Neural cell (in vitro differentiated cells): ENCODE results near the gene VPS37B.

ENCODE experiments used
- POLR2AphosphoS5 ChIP-seq: IDR thresholded peaks from 2 replicates; pipeline ENCODE4 v1.6.1; 2012
- TF ChIP-seq, protein P1 (sequence below): fragments of 450-650 bp; IDR thresholded peaks from 2 replicates; pipeline ENCODE4 v1.5.1; 2014; ENCODE audit warnings: antibody characterized with exemption, mild to moderate bottlenecking, moderate library complexity; ENCODE audit not compliant: poor library complexity, severe bottlenecking

DNA sequence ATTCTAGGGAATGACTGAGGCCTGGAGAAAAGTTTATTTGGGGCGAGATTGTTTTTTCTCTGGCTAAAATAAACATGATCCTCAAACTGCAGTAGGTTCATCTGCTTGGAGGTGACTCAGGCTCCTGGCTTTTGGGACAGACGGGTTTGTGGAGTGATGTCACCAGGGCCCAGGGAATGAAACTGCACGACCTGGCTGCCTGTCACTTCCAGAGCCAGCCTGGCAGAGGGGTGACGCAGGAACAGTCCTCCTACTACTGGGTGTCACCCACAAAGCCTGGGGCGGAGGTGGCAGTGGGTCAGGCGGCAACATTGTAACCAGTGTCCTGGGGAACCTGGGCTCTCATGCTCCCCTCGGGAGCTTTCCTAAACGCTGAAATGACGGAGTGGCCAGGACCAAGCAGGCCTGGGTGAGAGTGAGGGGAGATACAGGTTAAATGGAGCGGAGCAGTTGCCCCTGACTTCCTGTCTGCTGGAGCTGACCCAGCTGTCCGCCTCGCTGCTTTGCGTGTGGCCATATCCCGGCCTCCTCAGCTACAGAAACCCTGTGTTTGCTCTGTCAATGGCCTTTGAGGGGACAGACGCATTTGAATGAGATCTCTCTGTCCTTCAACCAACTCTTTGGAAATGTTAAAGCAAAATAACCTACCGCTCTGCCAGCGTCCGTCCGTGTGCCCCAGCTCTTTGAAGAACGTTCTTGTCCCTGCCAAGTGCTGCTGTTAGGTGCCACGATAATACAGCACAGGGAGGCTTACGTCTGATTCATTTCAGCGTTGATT lies 54.2 kb downstream of the VPS37B start:
- TF ChIP-seq, protein P1, sequence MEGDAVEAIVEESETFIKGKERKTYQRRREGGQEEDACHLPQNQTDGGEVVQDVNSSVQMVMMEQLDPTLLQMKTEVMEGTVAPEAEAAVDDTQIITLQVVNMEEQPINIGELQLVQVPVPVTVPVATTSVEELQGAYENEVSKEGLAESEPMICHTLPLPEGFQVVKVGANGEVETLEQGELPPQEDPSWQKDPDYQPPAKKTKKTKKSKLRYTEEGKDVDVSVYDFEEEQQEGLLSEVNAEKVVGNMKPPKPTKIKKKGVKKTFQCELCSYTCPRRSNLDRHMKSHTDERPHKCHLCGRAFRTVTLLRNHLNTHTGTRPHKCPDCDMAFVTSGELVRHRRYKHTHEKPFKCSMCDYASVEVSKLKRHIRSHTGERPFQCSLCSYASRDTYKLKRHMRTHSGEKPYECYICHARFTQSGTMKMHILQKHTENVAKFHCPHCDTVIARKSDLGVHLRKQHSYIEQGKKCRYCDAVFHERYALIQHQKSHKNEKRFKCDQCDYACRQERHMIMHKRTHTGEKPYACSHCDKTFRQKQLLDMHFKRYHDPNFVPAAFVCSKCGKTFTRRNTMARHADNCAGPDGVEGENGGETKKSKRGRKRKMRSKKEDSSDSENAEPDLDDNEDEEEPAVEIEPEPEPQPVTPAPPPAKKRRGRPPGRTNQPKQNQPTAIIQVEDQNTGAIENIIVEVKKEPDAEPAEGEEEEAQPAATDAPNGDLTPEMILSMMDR, result no peak
- no peak for TF ChIP-seq POLR2AphosphoS5
